Measurements from ENCODE around the gene DRGX.

- TF ChIP-seq CTCF (conservative IDR thresholded peaks at IDR 0.05; ENCODE audit: low read depth, low read length) (no peak), EZH2 (IDR thresholded peaks at IDR 0.05; ENCODE audit: borderline replicate concordance, low read depth, low read length, poor library complexity, severe bottlenecking) (no peak)
These were observed 33.6 kb upstream of the DRGX start for GRCh38 chr10:49429458-49429857.

Measured in A673 (cell line).